OCI-LY7 (cell line): ENCODE results near the gene PHKG2. TPM values are rescaled to one million over a fixed set of nuclear protein-coding genes. Genes with fewer than 3 reads are reported as not detected.

Experiments
- BruUV-seq: library from RNA; stranded (reverse); fragments of 400-500 nt; replicated peaks from 2 replicates; lab custom pipeline; 2021; lab: Mats Ljungman, UMichigan
- CTCF ChIA-PET: fragments of 300-600 bp; sonication (Branson Sonifier 250); formaldehyde crosslinking; loops from one replicate; lab custom pipeline; 2022; ENCODE audit warnings: antibody characterized with exemption; ENCODE audit not compliant: unreplicated experiment; lab: Charles Lee
- POLR2A ChIA-PET: fragments of 300-600 bp; sonication (Branson Sonifier 250); formaldehyde crosslinking; loops from one replicate; lab custom pipeline; 2022; ENCODE audit warnings: antibody characterized with exemption; lab: Charles Lee
- DNase-seq: peaks from one replicate; pipeline ENCODE4 v3.0.0-alpha.2; 2015; ENCODE audit warnings: low spot score
- H2AFZ ChIP-seq: fragments of 200-600 bp; sonication (generic), shearing (Covaris generic); 2 replicates; pipeline ENCODE4 v1.6.1; 2014; ENCODE audit warnings: mild to moderate bottlenecking, antibody characterized with exemption, low read length, moderate library complexity
- H3K27ac ChIP-seq: fragments of 200-600 bp; sonication (generic); 2 replicates; pipeline ENCODE4 v1.5.1; 2014; ENCODE audit warnings: mixed run types, low read depth, mild to moderate bottlenecking, moderate library complexity, low read length, inconsistent platforms; ENCODE audit not compliant: poor library complexity, severe bottlenecking
- H3K36me3 ChIP-seq: fragments of 200-600 bp; sonication (generic); 2 replicates; pipeline ENCODE4 v1.6.1; 2014; ENCODE audit warnings: mild to moderate bottlenecking, antibody characterized with exemption, low read length, moderate library complexity, mixed read lengths; ENCODE audit not compliant: insufficient read depth
- H3K4me1 ChIP-seq: fragments of 200-600 bp; sonication (generic); 2 replicates; pipeline ENCODE4 v1.5.1; 2014; ENCODE audit warnings: mild to moderate bottlenecking, low read length; ENCODE audit not compliant: insufficient read depth, poor library complexity, severe bottlenecking
- H3K4me2 ChIP-seq: fragments of 200-600 bp; sonication (generic); 2 replicates; pipeline ENCODE4 v1.6.1; 2014; ENCODE audit warnings: mild to moderate bottlenecking, low read length
- H3K4me3 ChIP-seq: fragments of 200-600 bp; sonication (generic); 2 replicates; pipeline ENCODE4 v1.5.1; 2014; ENCODE audit warnings: mild to moderate bottlenecking, low read depth, low read length; ENCODE audit not compliant: poor library complexity, severe bottlenecking
- H3K79me2 ChIP-seq: fragments of 200-600 bp; sonication (generic); 2 replicates; pipeline ENCODE4 v1.6.1; 2016; ENCODE audit warnings: low read depth, mild to moderate bottlenecking, low read length, moderate library complexity, mixed read lengths; ENCODE audit not compliant: insufficient read depth
- H3K9me2 ChIP-seq: fragments of 200-600 bp; sonication (generic); 2 replicates; pipeline ENCODE4 v1.6.1; 2016; ENCODE audit warnings: mild to moderate bottlenecking, low read length, mixed read lengths; ENCODE audit not compliant: insufficient read depth
- H3K9me3 ChIP-seq: fragments of 200-600 bp; sonication (generic); 2 replicates; pipeline ENCODE4 v1.6.1; 2014; ENCODE audit warnings: mild to moderate bottlenecking, mixed run types, low read length, mixed read lengths
- H4K20me1 ChIP-seq: fragments of 200-600 bp; sonication (generic); 2 replicates; pipeline ENCODE4 v1.6.1; 2014; ENCODE audit warnings: mild to moderate bottlenecking, antibody characterized with exemption, low read length, moderate library complexity, mixed read lengths; ENCODE audit not compliant: insufficient read depth
- CTCF ChIP-seq: fragments of 200-600 bp; sonication (generic); conservative IDR thresholded peaks from 2 replicates; pipeline ENCODE4 v1.5.1; 2014; ENCODE audit warnings: mild to moderate bottlenecking, antibody characterized with exemption, low read length, moderate library complexity, mixed read lengths
- EZH2phosphoT487 ChIP-seq: fragments of 200-600 bp; sonication (generic); IDR thresholded peaks from 2 replicates; pipeline ENCODE4 v1.6.1; 2018; ENCODE audit warnings: low read depth, borderline replicate concordance, mild to moderate bottlenecking, mixed run types, antibody characterized with exemption, low read length, moderate library complexity, mixed read lengths
- intact Hi-C: fragments of 100-400 bp; cut with micrococcal nuclease; formaldehyde crosslinking; loops from one replicate; pipeline ENCODE4 v1.10.0; 2022; ENCODE audit not compliant: unreplicated experiment
- total RNA-seq, 2 experiments: library from RNA; depleted of rRNA in 1 of 2; stranded (reverse); fragments of >200 nt in 1 of 2; shearing (Covaris generic) in 1 of 2; gene quantifications; 2 replicates each; pipeline ENCODE4 v1.2.3, GENCODE V29; 2014 to 2022

The PHKG2 gene
- total RNA-seq, 2 experiments from 2014 or later: 40.5 to 41.9 TPM

GRCh38 chr16:30750876-30751465 is 2.7 kb downstream of the PHKG2 start:
- POLR2A ChIA-PET: interaction anchor here (0.7 kb wide), 1 partner anchor 9 kb away, joined by 5 read pairs; no protein-coding TSS in a partner anchor
- no peak overlapping the region for H3K27ac ChIP-seq

GRCh38 chr16:30753596-30753995 is 5.4 kb downstream of the PHKG2 start:
- Histone ChIP-seq H3K4me1 (peaks cover 11% of the 10 kb centered on the region), H3K4me3 (no peak overlapping the region), H3K27ac (no peak overlapping the region), H4K20me1 (0 out of 2 replicates have a peak, but pooled peaks cover 4% of the 10 kb centered on the region), H3K9me3 (no peaks in the 10 kb centered on the region), H3K79me2 (peaks cover 13% of the 10 kb centered on the region), H3K4me2 (no peak overlapping the region), H2AFZ (no peak overlapping the region), H3K9me2 (no peaks in the 10 kb centered on the region), H3K36me3 (peaks cover 63% of the 10 kb centered on the region)
- TF ChIP-seq EZH2phosphoT487 (no peak), CTCF (no peak)
- intact Hi-C loops: loop anchor here (10.0 kb wide), 1 partner anchor 1879 kb away; the partner anchor contains the start of gene ATP2A1
- CTCF ChIA-PET: no interaction called here
- no TSS peak for BruUV-seq
- no peak for DNase-seq
- POLR2A ChIA-PET: no interaction called here

More at GRCh38 chr16:30750876-30751465, 2.7 kb downstream of the PHKG2 start:
- CTCF ChIA-PET: no interaction called here
- Histone ChIP-seq H3K4me2 (no peak overlapping the region), H2AFZ (no peak overlapping the region), H3K36me3 (peaks cover 45% of the 10 kb centered on the region), H3K4me3 (no peak overlapping the region), H3K4me1 (peaks cover 15% of the 10 kb centered on the region), H3K9me2 (no peaks in the 10 kb centered on the region), H4K20me1 (0 out of 2 replicates have a peak, but pooled peaks cover 4% of the 10 kb centered on the region), H3K79me2 (peaks cover 13% of the 10 kb centered on the region), H3K9me3 (no peaks in the 10 kb centered on the region)
- no TSS peak for BruUV-seq
- no peak for DNase-seq
- intact Hi-C loops: loop anchor here (10.0 kb wide), 1 partner anchor 1876 kb away; the partner anchor contains the start of gene ATP2A1
- TF ChIP-seq CTCF (no peak), EZH2phosphoT487 (no peak)
